PC-3 (cell line): ENCODE results near the gene HPSE2. TPM values are rescaled to one million over a fixed set of nuclear protein-coding genes. Genes with fewer than 3 reads are reported as not detected.
A peak's percentile ranks its signal among the peaks of the same experiment; 100 is the strongest.

Experiments used
- ATAC-seq: fragments of 200-7000 bp; cut with Tn5 transposase; 2 replicates; pipeline ENCODE4 v1.9.1; 2020; ENCODE audit warnings: mild to moderate bottlenecking, moderate library complexity
- BruUV-seq: library from RNA; stranded (reverse); fragments of 400-500 nt; replicated peaks from 2 replicates; lab custom pipeline; 2021; lab: Mats Ljungman, UMichigan
- CTCF ChIA-PET: fragments of 300-600 bp; sonication (Branson Sonifier 250); formaldehyde crosslinking; loops from one replicate; lab custom pipeline; 2022; ENCODE audit warnings: antibody characterized with exemption; lab: Charles Lee
- POLR2A ChIA-PET: fragments of 300-600 bp; sonication (Branson Sonifier 250); formaldehyde crosslinking; loops from one replicate; lab custom pipeline; 2022; ENCODE audit warnings: antibody characterized with exemption; ENCODE audit not compliant: unreplicated experiment; lab: Charles Lee
- DNase-seq: peaks from one replicate; pipeline ENCODE4 v3.0.0-alpha.2; 2015
- H2AFZ ChIP-seq: fragments of 300-600 bp; sonication (generic); 2 replicates; pipeline ENCODE4 v1.6.0; 2016; ENCODE audit warnings: antibody characterized with exemption, low read length
- H3F3A ChIP-seq: fragments of 300-600 bp; sonication (generic); one replicate; pipeline ENCODE4 v1.6.0; 2017; ENCODE audit warnings: antibody characterized with exemption, low read length, control low read depth, mild to moderate bottlenecking; ENCODE audit not compliant: unreplicated experiment
- H3K27ac ChIP-seq: fragments of 300-600 bp; sonication (generic); 2 replicates; pipeline ENCODE4 v1.5.1; 2016; ENCODE audit warnings: mild to moderate bottlenecking, low read length
- H3K27me3 ChIP-seq: fragments of 300-600 bp; sonication (generic); 2 replicates; pipeline ENCODE4 v1.6.1; 2016; ENCODE audit warnings: low read length, mixed read lengths
- H3K36me3 ChIP-seq: fragments of 300-600 bp; sonication (generic); 2 replicates; pipeline ENCODE4 v1.6.1; 2016; ENCODE audit warnings: low read depth, mixed run types, low read length, mixed read lengths
- H3K4me1 ChIP-seq: fragments of 300-600 bp; sonication (generic); 2 replicates; pipeline ENCODE4 v1.5.1; 2016; ENCODE audit warnings: low read length; ENCODE audit not compliant: insufficient read depth
- H3K4me2 ChIP-seq: fragments of 300-600 bp; sonication (generic); 2 replicates; pipeline ENCODE4 v1.6.0; 2016; ENCODE audit warnings: low read length
- H3K4me3 ChIP-seq: fragments of 300-600 bp; sonication (generic); 2 replicates; pipeline ENCODE4 v1.5.1; 2016; ENCODE audit warnings: mild to moderate bottlenecking, low read length, mixed read lengths
- H3K79me2 ChIP-seq: fragments of 300-600 bp; sonication (generic); 2 replicates; pipeline ENCODE4 v1.6.1; 2017; ENCODE audit warnings: low read length, mixed read lengths
- H3K9ac ChIP-seq: fragments of 300-600 bp; sonication (generic); 2 replicates; pipeline ENCODE4 v1.6.0; 2016; ENCODE audit warnings: mild to moderate bottlenecking, low read length
- H3K9me2 ChIP-seq: fragments of 300-600 bp; sonication (generic); replicated peaks from 2 replicates; pipeline ENCODE4 v1.6.1; 2016; ENCODE audit warnings: mixed run types, low read length, mixed read lengths
- H3K9me3 ChIP-seq: fragments of 300-600 bp; sonication (generic); 2 replicates; pipeline ENCODE4 v1.6.1; 2016; ENCODE audit warnings: low read length, mixed read lengths
- H4K20me1 ChIP-seq: fragments of 300-600 bp; sonication (generic); 2 replicates; pipeline ENCODE4 v1.6.1; 2016; ENCODE audit warnings: low read length, mixed read lengths
- EZH2 ChIP-seq: fragments of 300-600 bp; sonication (generic); IDR thresholded peaks from one replicate; pipeline ENCODE4 v1.6.1; 2017; ENCODE audit warnings: antibody characterized with exemption, mild to moderate bottlenecking, low read length; ENCODE audit not compliant: unreplicated experiment
- EZH2phosphoT487 ChIP-seq: fragments of 300-600 bp; sonication (generic); IDR thresholded peaks from 2 replicates; pipeline ENCODE4 v1.6.1; 2018; ENCODE audit warnings: mild to moderate bottlenecking, antibody characterized with exemption, low read length, borderline replicate concordance
- intact Hi-C: fragments of 100-400 bp; cut with micrococcal nuclease; formaldehyde crosslinking; loops from 2 replicates; pipeline ENCODE4 v1.9.0; 2023
- total RNA-seq: library from RNA; depleted of rRNA; stranded (reverse); fragments of >200 nt; gene quantifications from 2 replicates; pipeline ENCODE4 v1.2.3, GENCODE V29; 2014
- TF ChIP-seq, protein P1 (sequence below): fragments of 300-600 bp; sonication (generic); conservative IDR thresholded peaks from 2 replicates; pipeline ENCODE4 v1.5.1; 2017; ENCODE audit warnings: antibody characterized with exemption, low read depth, mild to moderate bottlenecking, low read length

HPSE2 gene
- total RNA-seq, 1 experiment from 2014 or later = 0.15 TPM

DNA sequence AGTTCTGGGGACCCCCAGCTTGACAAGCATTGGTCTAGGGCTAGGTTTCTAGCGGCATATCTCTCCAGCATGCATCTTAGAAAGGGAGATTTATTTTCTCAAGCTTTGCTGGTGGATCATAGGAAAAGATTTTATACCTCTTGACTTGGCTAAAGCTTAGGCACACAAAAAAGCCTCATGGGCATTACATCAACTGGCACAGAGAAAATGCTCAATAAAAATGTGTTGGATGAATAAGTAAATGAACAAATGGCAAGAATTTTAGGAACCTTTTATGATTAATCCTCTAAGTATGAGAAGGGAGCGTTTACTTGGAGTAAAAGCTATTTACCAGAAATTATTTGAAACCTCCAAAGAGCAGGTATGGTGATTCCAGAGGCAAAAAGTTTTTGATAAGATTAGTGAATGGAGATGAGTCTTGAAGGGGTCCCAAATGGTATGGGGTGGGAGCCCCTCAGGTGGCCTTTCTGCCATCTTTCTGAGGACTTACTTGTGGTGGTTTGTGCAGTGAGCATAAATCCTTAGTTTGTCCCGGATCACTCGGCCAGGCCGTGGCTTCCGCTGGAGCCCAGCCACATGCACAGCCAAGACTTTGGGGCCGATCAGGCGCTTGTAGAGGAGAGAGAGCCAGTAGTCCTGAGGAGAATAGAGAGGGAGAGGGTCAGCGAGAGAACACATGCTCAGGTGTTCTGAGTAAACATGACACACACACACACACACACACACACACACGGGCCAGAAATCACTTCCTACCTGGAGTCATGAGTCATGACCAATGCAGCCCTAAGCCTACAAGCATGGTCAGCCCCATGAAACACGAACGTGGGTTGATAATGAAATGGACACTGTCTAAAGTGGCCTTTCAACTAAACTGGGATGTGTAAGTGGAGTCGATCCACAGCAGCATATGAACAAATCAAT, 745.8 kb downstream of the HPSE2 start:
- POLR2A ChIA-PET = no interaction called here
- BruUV-seq = no TSS peak
- CTCF ChIA-PET = no interaction called here
- no peaks in the 10 kb centered on the region for H4K20me1 ChIP-seq
- H3K4me3 ChIP-seq = no peak overlapping the region
- no peaks in the 10 kb centered on the region for H3K79me2 ChIP-seq
- H2AFZ ChIP-seq = no peak overlapping the region; the same call in 1 of the 2 replicates
- no peak overlapping the region for H3K9ac ChIP-seq
- peak; percentile 80 for DNase-seq
- H3K4me2 ChIP-seq = peak overlapping the region; percentile 68
- intact Hi-C loops = no loop called here
- TF ChIP-seq, protein P1, sequence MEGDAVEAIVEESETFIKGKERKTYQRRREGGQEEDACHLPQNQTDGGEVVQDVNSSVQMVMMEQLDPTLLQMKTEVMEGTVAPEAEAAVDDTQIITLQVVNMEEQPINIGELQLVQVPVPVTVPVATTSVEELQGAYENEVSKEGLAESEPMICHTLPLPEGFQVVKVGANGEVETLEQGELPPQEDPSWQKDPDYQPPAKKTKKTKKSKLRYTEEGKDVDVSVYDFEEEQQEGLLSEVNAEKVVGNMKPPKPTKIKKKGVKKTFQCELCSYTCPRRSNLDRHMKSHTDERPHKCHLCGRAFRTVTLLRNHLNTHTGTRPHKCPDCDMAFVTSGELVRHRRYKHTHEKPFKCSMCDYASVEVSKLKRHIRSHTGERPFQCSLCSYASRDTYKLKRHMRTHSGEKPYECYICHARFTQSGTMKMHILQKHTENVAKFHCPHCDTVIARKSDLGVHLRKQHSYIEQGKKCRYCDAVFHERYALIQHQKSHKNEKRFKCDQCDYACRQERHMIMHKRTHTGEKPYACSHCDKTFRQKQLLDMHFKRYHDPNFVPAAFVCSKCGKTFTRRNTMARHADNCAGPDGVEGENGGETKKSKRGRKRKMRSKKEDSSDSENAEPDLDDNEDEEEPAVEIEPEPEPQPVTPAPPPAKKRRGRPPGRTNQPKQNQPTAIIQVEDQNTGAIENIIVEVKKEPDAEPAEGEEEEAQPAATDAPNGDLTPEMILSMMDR = no peak
- TF ChIP-seq EZH2 = no peak
- no peak for TF ChIP-seq EZH2phosphoT487
- H3F3A ChIP-seq = no peaks in the 10 kb centered on the region
- H3K9me2 ChIP-seq = no peaks in the 10 kb centered on the region
- H3K36me3 ChIP-seq = no peaks in the 10 kb centered on the region
- H3K27ac ChIP-seq = peak overlapping the region; percentile 36
- ATAC-seq = peak; percentile 54
- no peaks in the 10 kb centered on the region for H3K9me3 ChIP-seq
- H3K27me3 ChIP-seq = no peaks in the 10 kb centered on the region
- H3K4me1 ChIP-seq = peaks cover 22% of the 10 kb centered on the region

DNA sequence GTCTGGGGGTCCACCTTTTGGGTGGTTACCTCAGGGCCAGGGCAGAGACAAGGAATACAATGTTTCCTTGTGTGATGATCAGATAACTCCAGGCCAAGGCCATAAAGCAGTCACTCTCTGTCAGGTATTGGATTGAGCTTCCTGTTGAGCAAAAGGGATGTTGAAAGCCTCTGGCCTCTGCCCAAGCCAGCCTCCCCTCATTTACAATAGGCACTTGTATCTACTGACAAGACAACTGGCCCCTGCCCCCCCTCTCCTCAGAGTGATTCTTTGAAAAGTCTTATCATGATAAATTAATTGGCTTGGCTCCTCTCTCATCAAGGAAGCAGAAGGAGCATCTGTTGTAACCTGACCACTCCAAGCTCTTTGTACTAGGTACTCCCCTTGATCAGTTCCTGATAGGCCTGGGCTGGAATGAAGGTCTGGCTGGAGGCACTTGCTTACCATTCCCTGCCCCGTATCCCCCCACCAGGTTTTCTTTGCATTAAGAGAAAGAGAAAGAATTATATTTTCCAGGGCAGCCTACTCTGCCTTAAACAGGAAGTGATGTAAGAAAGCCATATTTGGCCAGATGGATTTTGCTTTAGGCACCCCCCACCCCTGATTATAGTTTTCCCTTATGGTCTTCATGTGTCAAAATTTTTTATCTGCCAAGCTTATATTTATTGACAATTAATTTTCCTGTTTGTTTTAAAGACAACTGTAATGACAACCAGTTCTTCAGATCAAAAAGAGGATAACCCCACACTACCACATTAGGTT, 746.8 kb downstream of the HPSE2 start:
- intact Hi-C loops = no loop called here
- Histone ChIP-seq H2AFZ (no peak overlapping the region), H3K27me3 (no peaks in the 10 kb centered on the region), H3K4me3 (no peak overlapping the region), H3K79me2 (no peaks in the 10 kb centered on the region), H3K4me2 (no peak overlapping the region), H3K27ac (0 out of 2 replicates have a peak overlapping the region, but pooled peaks have one; percentile 36), H3K9me2 (no peaks in the 10 kb centered on the region), H4K20me1 (no peaks in the 10 kb centered on the region), H3K9me3 (no peaks in the 10 kb centered on the region), H3K4me1 (peaks cover 22% of the 10 kb centered on the region), H3K9ac (no peak overlapping the region), H3F3A (no peaks in the 10 kb centered on the region), H3K36me3 (no peaks in the 10 kb centered on the region)
- CTCF ChIA-PET = no interaction called here
- ATAC-seq = no peak
- POLR2A ChIA-PET = no interaction called here
- BruUV-seq = no TSS peak
- peak; percentile 57 for DNase-seq
- TF ChIP-seq EZH2phosphoT487 (no peak), EZH2 (no peak)
- TF ChIP-seq, protein P1 = no peak
